Hepatocyte (in vitro differentiated cells): ENCODE results near the gene SLC43A1. TPM values are rescaled to one million over a fixed set of nuclear protein-coding genes. Genes with fewer than 3 reads are reported as not detected.

ENCODE experiments used
- DNase-seq: peaks from one replicate; pipeline ENCODE4 v3.0.0-alpha.2; 2016; ENCODE audit warnings: low spot score
- H2AFZ ChIP-seq: fragments of 200-600 bp; sonication (generic); 2 replicates; pipeline ENCODE4 v1.6.0; 2016; ENCODE audit warnings: antibody characterized with exemption, mild to moderate bottlenecking
- H3K27ac ChIP-seq: fragments of 200-600 bp; sonication (generic); 2 replicates; pipeline ENCODE4 v1.5.1; 2016; ENCODE audit warnings: mild to moderate bottlenecking
- H3K27me3 ChIP-seq: fragments of 200-600 bp; sonication (generic); 2 replicates; pipeline ENCODE4 v1.6.1; 2016
- H3K36me3 ChIP-seq: fragments of 200-600 bp; sonication (generic); replicated peaks from 2 replicates; pipeline ENCODE4 v1.5.1; 2016; ENCODE audit warnings: low read depth; ENCODE audit not compliant: insufficient read depth
- H3K4me1 ChIP-seq: fragments of 200-600 bp; sonication (generic); 2 replicates; pipeline ENCODE4 v1.5.1; 2016; ENCODE audit warnings: mild to moderate bottlenecking, moderate library complexity; ENCODE audit not compliant: insufficient read depth
- H3K4me2 ChIP-seq: fragments of 200-600 bp; sonication (generic); 2 replicates; pipeline ENCODE4 v1.6.0; 2016
- H3K4me3 ChIP-seq: fragments of 200-600 bp; sonication (generic); 2 replicates; pipeline ENCODE4 v1.5.1; 2016; ENCODE audit warnings: mild to moderate bottlenecking
- H3K79me2 ChIP-seq: fragments of 200-600 bp; sonication (generic); 2 replicates; pipeline ENCODE4 v1.6.0; 2017; ENCODE audit warnings: mild to moderate bottlenecking
- H3K9me2 ChIP-seq: fragments of 200-600 bp; sonication (generic); replicated peaks from 2 replicates; pipeline ENCODE4 v1.6.0; 2017; ENCODE audit warnings: mild to moderate bottlenecking; ENCODE audit not compliant: insufficient read depth
- H3K9me3 ChIP-seq: fragments of 200-600 bp; sonication (generic); 2 replicates; pipeline ENCODE4 v1.5.1; 2016; ENCODE audit warnings: low read depth, mild to moderate bottlenecking
- H4K20me1 ChIP-seq: fragments of 200-600 bp; sonication (generic); 2 replicates; pipeline ENCODE4 v1.6.0; 2016; ENCODE audit warnings: mild to moderate bottlenecking; ENCODE audit not compliant: insufficient read depth, poor library complexity, severe bottlenecking
- CTCF ChIP-seq: fragments of 200-600 bp; sonication (generic); IDR thresholded peaks from 2 replicates; pipeline ENCODE4 v1.5.1; 2016; ENCODE audit warnings: antibody characterized with exemption, mild to moderate bottlenecking; ENCODE audit not compliant: poor library complexity
- EZH2 ChIP-seq: fragments of 200-600 bp; sonication (generic); IDR thresholded peaks from 2 replicates; pipeline ENCODE4 v1.6.1; 2016; ENCODE audit warnings: antibody characterized with exemption, mild to moderate bottlenecking, borderline replicate concordance
- EZH2phosphoT487 ChIP-seq: fragments of 200-600 bp; sonication (generic); IDR thresholded peaks from one replicate; pipeline ENCODE4 v1.6.1; 2018; ENCODE audit warnings: antibody characterized with exemption, mild to moderate bottlenecking, low read depth, moderate library complexity; ENCODE audit not compliant: unreplicated experiment, severe bottlenecking
- WGBS: methylation state at CpG from one replicate; pipeline ENCODE4 v1.1.6; 2016; ENCODE audit warnings: low lambda C conversion rate; ENCODE audit errors: missing lambda C conversion rate; 5-methylcytosine and 5-hydroxymethylcytosine counted together
- polyA plus RNA-seq: library from polyadenylated mRNA; unstranded; fragments of >200 nt; fragmentation: Nextera tagmentation; extraction: Ambion mirVana; gene quantifications from 2 replicates; pipeline ENCODE4 v1.2.1, GENCODE V29; 2016
- total RNA-seq: library from RNA; depleted of rRNA; stranded (reverse); fragments of >200 nt; gene quantifications from 2 replicates; pipeline ENCODE4 v1.2.3, GENCODE V29; 2014

Gene SLC43A1
- total and polyA plus RNA-seq, 2 experiments from 2014 or later = 39.5 to 40.4 TPM

GRCh38 chr11:57459164-57460021 is 56.1 kb downstream of the SLC43A1 start:
- H3K79me2 ChIP-seq = no peaks in the 10 kb centered on the region
- peak overlapping the region; percentile 77 for H2AFZ ChIP-seq
- H4K20me1 ChIP-seq = no peaks in the 10 kb centered on the region
- H3K9me3 ChIP-seq = no peaks in the 10 kb centered on the region
- H3K36me3 ChIP-seq = no peaks in the 10 kb centered on the region
- peak; percentile 48 for DNase-seq
- H3K4me1 ChIP-seq = peaks cover 23% of the 10 kb centered on the region
- H3K4me2 ChIP-seq = peak overlapping the region; percentile 90
- no peaks in the 10 kb centered on the region for H3K9me2 ChIP-seq
- peak overlapping the region; percentile 24 for H3K4me3 ChIP-seq
- TF ChIP-seq CTCF (no peak), EZH2 (peak; percentile 61), EZH2phosphoT487 (no peak)
- peaks cover 68% of the 10 kb centered on the region for H3K27me3 ChIP-seq
- H3K27ac ChIP-seq = no peak overlapping the region
- 2% methylated on average over 62 of the region's 62 CpGs for WGBS

- Histone ChIP-seq H3K4me2 (peak overlapping the region; percentile 90), H3K9me2 (no peaks in the 10 kb centered on the region), H3K9me3 (no peaks in the 10 kb centered on the region), H3K79me2 (no peaks in the 10 kb centered on the region), H3K36me3 (no peaks in the 10 kb centered on the region), H3K27me3 (peaks cover 60% of the 10 kb centered on the region), H3K4me1 (peaks cover 29% of the 10 kb centered on the region), H2AFZ (peak overlapping the region; percentile 77), H3K4me3 (peak overlapping the region; percentile 24), H3K27ac (no peak overlapping the region), H4K20me1 (no peaks in the 10 kb centered on the region)
- WGBS = under 1% methylated on average over 15 of the region's 44 CpGs
- peak; percentile 17 for TF ChIP-seq EZH2phosphoT487
- TF ChIP-seq EZH2 = no peak
- TF ChIP-seq CTCF = peak; percentile 90
- DNase-seq = peak; percentile 67
Observed at GRCh38 chr11:57458410-57459163, 56.9 kb downstream of the SLC43A1 start.

GRCh38 chr11:57458060-57458409 is 57.5 kb downstream of the SLC43A1 start:
- no peak for DNase-seq
- WGBS = 4% methylated on average over 11 of the region's 16 CpGs
- Histone ChIP-seq H3K27me3 (peaks cover 54% of the 10 kb centered on the region), H3K9me3 (no peaks in the 10 kb centered on the region), H4K20me1 (no peaks in the 10 kb centered on the region), H3K79me2 (no peaks in the 10 kb centered on the region), H3K4me1 (peaks cover 33% of the 10 kb centered on the region), H3K36me3 (no peaks in the 10 kb centered on the region), H3K4me2 (peak overlapping the region; percentile 90), H3K4me3 (peak overlapping the region; percentile 24), H3K9me2 (no peaks in the 10 kb centered on the region), H3K27ac (no peak overlapping the region), H2AFZ (peak overlapping the region; percentile 77)
- TF ChIP-seq EZH2 (no peak), EZH2phosphoT487 (no peak), CTCF (no peak)
